Astrocyte (in vitro differentiated cells and primary cell): ENCODE data around the gene SLC38A10.

Experiments used
- CTCF ChIP-seq: IDR thresholded peaks from 2 replicates; pipeline ENCODE4 v1.5.1; 2011; ENCODE audit warnings: low read depth, mild to moderate bottlenecking, inconsistent platforms, low read length, moderate library complexity; ENCODE audit not compliant: insufficient read depth
- EZH2 ChIP-seq: IDR thresholded peaks from 2 replicates; pipeline ENCODE4 v1.6.1; 2012; ENCODE audit warnings: mild to moderate bottlenecking, low read length, inconsistent platforms; ENCODE audit not compliant: insufficient read depth

DNA sequence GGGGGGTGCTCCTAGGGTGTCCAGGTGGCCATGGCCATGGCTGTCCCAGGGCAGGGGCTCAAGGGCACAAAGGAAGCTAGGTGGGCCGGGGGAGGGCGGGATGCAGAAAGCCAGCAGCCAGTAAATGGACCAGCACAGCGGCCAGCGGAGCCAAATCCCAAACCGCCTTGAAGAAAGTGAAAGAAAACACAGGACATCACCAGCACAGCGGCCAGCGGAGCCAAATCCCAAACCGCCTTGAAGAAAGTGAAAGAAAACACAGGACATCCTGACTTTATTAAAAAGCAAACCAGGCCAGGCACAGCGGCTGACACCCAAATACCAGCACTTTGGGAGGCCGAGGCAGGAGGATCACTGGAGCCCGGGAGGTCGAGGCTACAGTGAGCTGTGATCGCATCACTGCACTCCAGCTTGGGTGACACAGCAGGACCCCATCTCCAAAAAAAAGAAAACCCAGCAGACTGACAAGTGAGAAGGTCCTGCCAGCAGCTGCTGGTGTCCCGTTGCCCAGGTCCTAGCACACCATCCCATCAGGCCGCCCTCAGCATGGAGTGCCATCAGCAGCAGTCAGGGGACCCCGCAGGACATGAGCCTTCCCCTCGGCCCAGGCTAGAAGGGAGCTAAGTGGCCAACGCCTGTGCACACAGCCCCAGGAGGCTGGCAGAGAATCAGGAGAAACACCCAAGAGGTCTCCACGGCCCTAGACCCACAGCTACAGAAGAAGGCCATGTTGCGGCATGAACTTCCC, 17.0 kb downstream of the SLC38A10 start:
- TF ChIP-seq CTCF = no peak
- no peak for TF ChIP-seq EZH2
